NCI-H2227 (cell line): ENCODE results near the gene DNAJC6.
"Not testable (repeated sequence)": the region's sequence is repeated elsewhere in the genome, so short reads cannot be mapped to it uniquely, and the experiment has no call there.

ENCODE experiments used
- DNase-seq: peaks from one replicate; lab custom pipeline; 2025; ENCODE audit not compliant: unreplicated experiment; lab: John Stamatoyannopoulos, UW

The DNAJC6 gene

GRCh38 chr1:65309304-65310077 lies at the start of gene DNAJC6:
TSS of gene DNAJC6 (plus strand) at chr1:65309543. CDS start at chr1:65309746, 203 bp downstream.
- DNase-seq: peak; percentile 88

DNA sequence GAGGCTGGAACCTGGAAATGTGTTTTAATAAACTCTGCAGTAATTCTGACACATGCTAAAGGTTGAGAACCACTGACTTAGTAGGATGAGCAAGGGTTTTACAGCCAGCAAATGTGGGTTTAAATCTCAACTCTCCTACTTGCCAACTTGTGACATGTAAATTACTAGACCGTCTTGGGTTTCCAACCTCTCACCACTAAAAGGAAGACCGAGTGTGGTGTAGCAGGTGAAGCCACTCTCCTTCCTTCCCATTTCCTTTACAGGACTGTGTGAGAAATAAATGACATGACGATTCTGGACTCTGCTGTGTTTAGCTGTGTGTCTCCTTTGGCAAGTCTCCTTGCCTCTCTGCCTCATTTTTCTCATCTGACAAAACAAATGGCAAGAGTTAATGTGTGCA lies 49.5 kb upstream of the DNAJC6 start:
- no peak for DNase-seq

DNA sequence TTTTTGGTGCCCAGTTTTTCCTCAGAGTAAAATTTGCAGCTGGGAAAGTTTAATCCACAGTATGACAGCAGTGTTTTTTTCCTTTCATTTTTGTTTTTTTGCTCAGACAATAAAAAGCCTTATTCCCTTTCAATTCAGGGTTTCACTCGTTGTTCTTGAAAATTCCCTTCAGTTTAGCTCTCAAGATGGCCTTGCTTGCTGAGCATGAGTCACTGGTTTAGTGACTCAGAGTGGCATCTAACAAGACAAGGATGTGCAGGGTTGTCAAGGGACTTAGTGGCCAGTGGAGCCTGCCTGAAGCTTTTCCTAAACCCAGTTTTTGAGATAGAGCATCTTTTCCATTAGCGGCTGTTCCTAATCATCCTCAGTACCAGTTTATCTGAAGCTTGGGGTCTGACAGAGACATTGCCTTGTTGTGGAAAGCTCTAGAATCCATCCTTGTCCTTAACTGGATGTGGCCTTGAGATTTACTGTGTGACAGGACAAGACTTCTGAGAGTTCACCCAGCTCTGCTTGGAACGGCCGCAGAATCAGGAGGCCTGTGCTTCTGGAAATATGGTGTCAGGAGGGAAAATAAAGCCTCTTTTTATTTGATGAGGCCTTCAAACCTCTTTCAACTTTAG lies 48.4 kb upstream of the DNAJC6 start:
- DNase-seq: peak; percentile 11

GRCh38 chr1:65263286-65263685 lies 46.1 kb upstream of the DNAJC6 start:
- no peak for DNase-seq

DNA sequence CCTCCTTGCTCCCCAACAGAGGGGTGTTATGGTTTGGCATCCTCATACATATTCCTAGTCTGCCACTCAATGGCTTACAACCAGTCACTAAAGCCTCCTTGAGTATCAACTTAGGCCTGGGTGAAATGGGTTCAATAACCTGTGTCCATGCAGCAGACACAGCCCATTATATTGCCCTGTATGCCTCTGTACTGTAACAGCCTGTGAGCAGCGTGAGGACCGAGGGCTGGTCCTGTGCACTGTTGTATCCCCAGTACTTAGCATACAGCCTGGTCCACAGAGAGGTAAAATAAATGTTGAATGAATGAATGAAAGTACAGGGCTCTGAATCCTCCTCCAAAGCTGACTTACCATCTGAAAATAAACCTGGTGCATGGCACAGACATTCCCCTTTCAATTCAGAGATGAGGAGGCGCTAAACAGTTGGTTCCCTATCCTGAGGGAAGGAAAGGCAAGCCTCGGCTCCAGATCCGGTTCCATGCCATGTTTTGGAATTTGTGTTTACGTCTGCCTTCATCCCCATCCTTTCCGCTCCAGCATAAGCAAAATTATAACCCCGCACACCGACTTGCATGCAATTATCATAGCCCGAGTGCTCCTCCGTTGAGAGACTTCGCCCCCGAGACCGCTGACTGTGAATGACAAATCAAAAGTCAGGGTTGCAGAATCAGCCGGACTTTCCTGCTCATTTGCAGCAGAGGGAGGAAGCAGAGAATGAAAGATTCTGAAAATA lies 45.0 kb upstream of the DNAJC6 start:
- peak; percentile 95 for DNase-seq

DNA sequence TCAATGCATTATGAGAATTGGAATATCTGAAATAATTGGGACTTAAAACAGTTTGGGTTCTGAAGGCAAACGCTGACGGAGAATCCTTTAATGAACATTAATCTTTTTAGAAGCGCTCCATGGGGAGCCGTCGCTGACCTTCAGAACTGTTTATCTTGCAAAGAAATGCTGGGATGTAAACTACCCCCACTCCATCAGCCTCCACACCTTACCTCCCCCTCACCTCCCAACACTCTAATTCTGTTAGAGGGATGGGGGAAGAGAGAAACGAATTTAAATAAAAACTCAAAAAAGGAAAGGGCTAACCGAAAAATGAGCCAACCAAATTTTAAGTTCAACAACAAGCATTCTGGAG lies 44.1 kb upstream of the DNAJC6 start:
- no peak for DNase-seq

GRCh38 chr1:65265651-65266351 lies 43.5 kb upstream of the DNAJC6 start:
- peak; percentile 85 for DNase-seq

- DNase-seq: no peak
Measured at GRCh38 chr1:65266476-65266875, 42.9 kb upstream of the DNAJC6 start.

DNA sequence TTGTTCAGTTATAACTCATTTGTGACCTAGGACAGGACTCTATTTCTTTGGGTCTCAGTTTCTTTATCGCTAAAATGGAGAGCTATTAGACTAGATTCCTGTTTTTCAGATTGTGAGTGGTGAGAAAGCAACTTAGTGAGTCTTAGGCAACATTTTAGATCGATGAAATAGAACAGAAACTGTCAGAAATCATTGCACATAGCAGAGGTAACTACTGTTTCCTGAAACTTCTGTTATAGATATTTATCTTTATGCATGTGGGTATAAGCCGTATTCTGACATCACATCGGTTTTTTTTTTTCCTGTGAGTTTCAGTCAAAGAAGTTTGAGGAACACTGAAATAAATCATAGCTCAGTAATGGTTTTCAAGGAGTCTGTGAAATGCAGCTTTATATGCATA lies 42.1 kb upstream of the DNAJC6 start:
- DNase-seq: no peak

DNA sequence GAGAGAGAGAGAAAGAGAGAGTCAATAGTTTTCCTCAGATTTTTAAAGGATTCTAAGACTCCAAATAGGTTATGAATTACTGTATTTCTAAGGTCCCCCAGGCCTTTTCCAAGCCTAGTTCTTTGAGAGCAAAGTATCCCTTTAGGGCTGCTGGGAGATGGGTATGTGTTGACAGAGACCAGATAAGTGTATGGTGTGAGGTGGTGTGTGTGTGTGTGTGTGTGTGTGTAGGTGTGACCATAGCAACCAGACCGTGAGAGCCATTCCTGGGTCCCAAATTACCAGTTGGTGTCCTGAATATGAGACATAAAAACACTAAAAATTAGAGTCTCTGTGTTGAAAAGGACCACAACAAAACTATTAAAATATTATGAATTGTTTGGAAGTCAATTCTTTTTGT lies 41.7 kb upstream of the DNAJC6 start:
- DNase-seq: peak; percentile 48

- no peak for DNase-seq
Measured at GRCh38 chr1:65269612-65270011, 39.7 kb upstream of the DNAJC6 start.

GRCh38 chr1:65276197-65276939 lies 33.0 kb upstream of the DNAJC6 start:
- DNase-seq: no peak

GRCh38 chr1:65277605-65278347 lies 31.6 kb upstream of the DNAJC6 start:
- no peak for DNase-seq

DNA sequence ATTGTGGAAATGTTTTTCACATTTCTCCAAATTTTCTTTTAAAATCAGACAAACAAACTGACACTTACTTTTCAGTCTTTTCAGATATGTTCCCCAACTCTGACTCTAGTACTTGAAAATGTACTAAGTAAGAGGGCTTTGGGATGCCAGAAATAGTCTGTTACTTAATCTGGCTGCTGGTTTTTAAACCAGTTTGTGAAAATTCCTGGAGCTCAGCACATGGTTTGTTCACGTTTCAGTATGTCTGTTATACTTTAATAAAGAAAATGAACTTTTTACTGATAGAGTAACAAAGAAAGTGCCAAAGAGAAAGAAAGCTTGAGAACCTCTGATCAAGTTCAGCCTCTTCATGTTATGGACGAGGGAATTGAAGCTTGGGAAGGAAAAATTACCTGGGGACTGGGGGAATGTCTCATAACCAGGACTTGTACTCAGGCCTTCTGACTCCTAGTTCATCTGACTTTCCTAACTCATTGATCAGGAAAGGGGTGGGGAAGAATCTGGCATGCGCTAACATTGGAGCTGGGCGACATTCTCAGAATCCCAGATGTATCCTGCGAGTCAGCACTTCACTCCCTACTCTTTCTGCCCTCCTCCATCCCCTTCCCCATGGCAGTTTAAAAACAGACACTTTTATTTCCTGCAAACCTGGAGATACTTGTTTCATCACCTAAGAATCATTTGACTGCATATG lies 30.8 kb upstream of the DNAJC6 start:
- DNase-seq: no peak

DNA sequence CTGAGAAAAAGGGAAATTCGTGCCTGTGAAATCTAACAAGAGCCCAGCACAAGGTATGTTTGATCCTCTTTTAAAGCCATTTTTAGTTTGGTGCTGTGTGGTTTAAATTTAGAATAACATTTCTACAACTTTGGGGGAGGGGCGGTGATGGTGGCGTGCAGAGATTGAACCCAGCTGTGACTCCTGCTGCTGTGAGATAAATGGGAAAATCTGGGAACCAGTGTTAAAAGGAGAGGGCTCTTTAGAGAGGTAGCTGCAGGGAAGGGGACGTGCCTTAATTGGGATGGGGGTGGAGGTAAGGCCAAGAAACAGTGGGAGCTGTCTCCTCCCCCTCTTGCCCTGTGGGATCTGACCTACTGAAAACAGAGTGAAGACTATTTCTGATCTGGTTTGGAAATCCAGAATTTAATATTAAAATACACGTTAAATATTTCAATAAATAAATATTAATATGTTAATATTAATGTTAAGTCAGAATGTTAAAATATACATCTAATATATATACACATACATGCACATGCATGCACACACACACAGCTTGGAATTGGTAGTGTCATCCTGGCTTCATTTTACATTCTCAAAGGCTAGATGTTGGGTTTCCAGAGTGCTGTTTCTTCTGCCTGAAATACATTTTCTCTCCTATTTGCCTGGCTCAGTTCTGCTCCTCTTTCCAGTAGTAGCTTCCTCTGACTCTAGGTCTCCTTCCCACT lies 30.1 kb upstream of the DNAJC6 start:
- DNase-seq: peak; percentile 52

DNA sequence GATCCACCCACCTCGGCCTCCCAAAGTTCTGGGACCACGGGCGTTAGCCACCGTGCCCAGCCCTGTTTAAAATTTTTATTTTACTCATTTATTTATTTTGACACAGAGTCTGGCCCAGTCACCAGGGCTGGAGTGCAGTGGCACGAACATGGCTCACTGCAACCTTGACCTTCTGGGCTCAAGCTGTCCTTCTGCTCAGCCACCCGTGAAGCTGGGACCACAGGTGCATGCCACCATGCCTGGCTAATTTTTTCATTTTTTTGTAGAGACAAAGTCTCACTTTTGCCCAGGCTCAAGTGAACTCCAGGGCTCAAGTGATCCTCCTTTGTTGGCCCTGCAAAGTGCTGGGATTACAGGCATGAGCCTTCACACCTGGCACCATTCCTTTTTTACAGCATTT lies 27.5 kb upstream of the DNAJC6 start:
- DNase-seq: no peak

DNA sequence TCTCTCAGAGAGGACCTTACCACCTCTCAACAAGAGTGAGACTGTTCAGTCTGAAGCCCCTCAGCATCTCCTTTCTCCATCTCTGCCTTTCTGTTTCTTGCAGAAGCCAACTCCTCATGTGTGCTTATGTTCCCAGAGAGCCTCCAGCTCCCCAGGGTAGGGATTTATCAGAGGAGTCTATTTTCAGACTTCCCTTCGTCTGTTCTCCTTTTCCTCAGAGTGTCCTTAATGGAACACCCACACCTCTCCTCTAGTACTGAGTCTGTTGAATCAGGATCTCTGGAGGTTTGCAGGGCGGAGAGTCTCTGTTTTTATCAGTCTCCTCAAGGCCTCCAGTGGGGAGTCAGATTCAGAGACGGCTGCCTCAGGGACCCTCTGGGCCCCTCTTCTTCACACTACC lies 25.1 kb upstream of the DNAJC6 start:
- no peak for DNase-seq

DNA sequence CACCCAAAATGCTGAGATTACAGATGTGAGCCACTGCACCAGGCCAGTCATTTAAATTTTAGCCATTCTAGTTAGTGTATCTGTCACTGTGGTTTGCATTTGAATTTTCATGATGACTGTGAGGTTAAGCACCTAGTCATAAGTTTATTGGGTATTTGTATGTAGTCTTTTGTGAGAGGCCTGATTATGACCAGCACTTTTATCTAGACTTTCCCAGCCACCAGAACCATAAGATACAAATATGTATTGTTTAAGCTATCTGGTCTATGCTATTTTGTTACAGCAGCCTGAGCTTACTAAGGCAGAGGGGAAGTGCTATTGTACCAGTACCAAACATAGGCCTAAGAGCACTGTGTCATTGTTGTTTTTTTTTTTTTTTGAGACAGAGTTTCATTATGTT lies 19.9 kb upstream of the DNAJC6 start:
- no peak for DNase-seq

DNA sequence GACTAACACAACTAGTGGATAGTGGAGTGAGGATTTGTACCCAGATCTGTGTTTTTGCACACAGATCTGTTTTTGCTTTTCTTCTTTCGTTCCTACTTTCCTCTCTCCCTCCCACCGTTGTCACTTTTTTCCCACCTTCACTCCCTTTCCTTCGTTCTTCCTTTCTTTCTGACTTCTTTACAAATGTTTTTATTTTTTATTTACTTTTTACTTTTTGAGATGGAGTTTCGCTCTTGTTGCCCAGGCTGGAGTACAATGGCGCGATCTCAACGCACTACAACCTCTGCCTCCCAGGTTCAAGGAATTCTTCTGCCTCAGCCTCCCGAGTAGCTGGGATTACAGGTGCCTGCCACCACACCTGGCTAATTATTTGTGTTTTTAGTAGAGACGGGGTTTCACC lies 17.5 kb upstream of the DNAJC6 start:
- not testable (repeated sequence) for DNase-seq
